Stomach (tissue), 4 donors: ENCODE results near the gene CYP26B1.

Source experiments
- EP300 ChIP-seq: sonication (generic); formaldehyde crosslinking; IDR thresholded peaks from one replicate; pipeline ENCODE4 v1.6.1; 2017; ENCODE audit warnings: antibody characterized with exemption
- POLR2A ChIP-seq, 4 donors: fragments of 450-650 bp; IDR thresholded peaks; one replicate each; pipeline ENCODE4 v1.6.1; 2016; ENCODE audit warnings: antibody characterized with exemption in 4 of 4, control low read depth in 2 of 4, mild to moderate bottlenecking in 1 of 4, moderate library complexity in 1 of 4
- POLR2AphosphoS5 ChIP-seq, 3 donors: sonication (generic); formaldehyde crosslinking; IDR thresholded peaks; one replicate each; pipeline ENCODE4 v1.6.1; 2016; ENCODE audit warnings: antibody characterized with exemption in 3 of 3
- TF ChIP-seq, protein P1 (sequence below), 7 experiments: fragments of 450-650 bp in 4 of 7; fragments of 200-600 bp in 3 of 7; sonication (generic) in 3 of 7; IDR thresholded peaks; one replicate each; pipeline ENCODE4 v1.5.1; 2016 to 2019; ENCODE audit warnings: antibody characterized with exemption in 7 of 7, control low read depth in 2 of 7, mild to moderate bottlenecking in 1 of 7

DNA sequence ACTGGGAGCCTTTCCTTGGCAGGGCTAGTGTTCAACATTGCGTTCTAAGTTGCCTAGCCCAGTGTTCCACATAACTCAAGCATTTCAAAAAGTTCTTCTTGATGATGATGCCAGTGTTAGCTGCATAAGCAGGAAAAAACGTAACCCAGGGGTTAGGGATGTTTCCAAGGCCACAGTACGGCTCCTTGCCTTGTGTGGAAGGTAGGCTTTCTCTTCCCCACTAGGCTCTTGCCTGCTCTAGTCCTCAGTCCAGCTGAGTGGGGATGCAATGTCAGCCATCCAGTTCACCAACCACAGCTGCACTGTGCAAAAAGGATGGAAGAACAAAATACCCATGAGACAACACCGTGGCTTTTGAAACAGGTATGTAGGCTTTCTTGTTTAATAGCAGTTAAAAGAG lies 28.0 kb upstream of the CYP26B1 start:
- TF ChIP-seq, protein P1, sequence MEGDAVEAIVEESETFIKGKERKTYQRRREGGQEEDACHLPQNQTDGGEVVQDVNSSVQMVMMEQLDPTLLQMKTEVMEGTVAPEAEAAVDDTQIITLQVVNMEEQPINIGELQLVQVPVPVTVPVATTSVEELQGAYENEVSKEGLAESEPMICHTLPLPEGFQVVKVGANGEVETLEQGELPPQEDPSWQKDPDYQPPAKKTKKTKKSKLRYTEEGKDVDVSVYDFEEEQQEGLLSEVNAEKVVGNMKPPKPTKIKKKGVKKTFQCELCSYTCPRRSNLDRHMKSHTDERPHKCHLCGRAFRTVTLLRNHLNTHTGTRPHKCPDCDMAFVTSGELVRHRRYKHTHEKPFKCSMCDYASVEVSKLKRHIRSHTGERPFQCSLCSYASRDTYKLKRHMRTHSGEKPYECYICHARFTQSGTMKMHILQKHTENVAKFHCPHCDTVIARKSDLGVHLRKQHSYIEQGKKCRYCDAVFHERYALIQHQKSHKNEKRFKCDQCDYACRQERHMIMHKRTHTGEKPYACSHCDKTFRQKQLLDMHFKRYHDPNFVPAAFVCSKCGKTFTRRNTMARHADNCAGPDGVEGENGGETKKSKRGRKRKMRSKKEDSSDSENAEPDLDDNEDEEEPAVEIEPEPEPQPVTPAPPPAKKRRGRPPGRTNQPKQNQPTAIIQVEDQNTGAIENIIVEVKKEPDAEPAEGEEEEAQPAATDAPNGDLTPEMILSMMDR (IDR thresholded peaks at IDR 0.05): no peak
- TF ChIP-seq POLR2AphosphoS5 (IDR thresholded peaks at IDR 0.05): no peak
- no peak for TF ChIP-seq EP300
- no peak for TF ChIP-seq POLR2A (IDR thresholded peaks at IDR 0.05)
